Fibroblast of mammary gland (primary cell): Measurements from ENCODE around the gene ACSS1.

Source experiments
- DNase-seq: peaks from one replicate; pipeline ENCODE4 v3.0.0-alpha.2; 2010; ENCODE audit warnings: low read depth
- H3K4me3 ChIP-seq: 2 replicates; pipeline ENCODE4 v1.5.1; 2011; ENCODE audit warnings: low read depth, mild to moderate bottlenecking, low read length, moderate library complexity; ENCODE audit not compliant: control insufficient read depth
- CTCF ChIP-seq: conservative IDR thresholded peaks from 2 replicates; pipeline ENCODE4 v1.5.1; 2011; ENCODE audit warnings: low read depth, low read length, inconsistent platforms; ENCODE audit not compliant: control insufficient read depth, insufficient read depth

The ACSS1 gene

GRCh38 chr20:25045343-25045712 lies 12.6 kb downstream of the ACSS1 start:
- no peak for TF ChIP-seq CTCF
- no peak for DNase-seq
- H3K4me3 ChIP-seq = no peak overlapping the region

GRCh38 chr20:25044660-25045342 lies 13.1 kb downstream of the ACSS1 start:
- no peak overlapping the region for H3K4me3 ChIP-seq
- DNase-seq = no peak
- TF ChIP-seq CTCF = no peak

GRCh38 chr20:25044261-25044560 lies 13.7 kb downstream of the ACSS1 start:
- no peak for DNase-seq
- no peak for TF ChIP-seq CTCF
- H3K4me3 ChIP-seq = no peak overlapping the region

DNA sequence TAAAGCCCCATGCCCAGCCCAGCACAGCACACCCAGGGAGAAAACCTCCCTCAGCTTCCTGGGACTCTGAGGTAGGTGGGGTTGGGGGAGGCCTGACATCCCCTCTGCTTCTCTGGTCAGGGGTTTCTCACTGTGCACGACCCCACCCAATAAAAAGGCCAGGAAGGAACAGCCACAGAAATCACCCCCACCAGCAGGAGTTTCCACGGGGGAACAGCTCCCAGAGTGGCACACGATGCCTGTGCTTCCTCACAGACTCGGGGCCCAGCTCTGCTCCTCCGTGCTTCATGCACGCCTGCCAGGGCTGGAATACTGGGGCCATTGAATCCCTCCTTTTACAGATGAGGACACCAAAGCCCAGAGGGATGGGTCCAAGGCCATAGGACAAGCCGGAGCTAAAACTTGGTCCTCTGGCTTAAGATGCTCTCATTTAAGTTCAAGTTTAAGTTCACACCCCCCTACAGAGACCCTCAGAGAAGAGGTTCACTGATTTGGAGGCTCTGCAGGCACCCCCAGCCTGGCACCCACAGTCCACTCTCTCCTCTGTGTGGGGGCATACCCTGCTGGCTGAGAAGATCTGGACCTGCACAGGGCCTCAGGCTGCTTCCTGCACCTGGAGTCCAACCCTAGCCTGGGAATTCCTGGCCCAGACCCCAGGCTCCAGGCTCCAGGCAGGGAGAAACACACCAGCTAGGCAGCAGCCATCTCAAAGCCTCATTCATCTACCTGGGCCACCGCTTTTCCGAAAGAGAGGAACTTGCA lies 14.3 kb downstream of the ACSS1 start:
- H3K4me3 ChIP-seq = no peak overlapping the region
- TF ChIP-seq CTCF = no peak
- DNase-seq = no peak

GRCh38 chr20:25042531-25043498 lies 15.1 kb downstream of the ACSS1 start:
- no peak for DNase-seq
- H3K4me3 ChIP-seq = no peak overlapping the region

More at GRCh38 chr20:25042531-25043498, 15.1 kb downstream of the ACSS1 start:
- TF ChIP-seq CTCF = no peak
